ENCODE results near the gene ARFGEF3. TPM values are rescaled to one million over a fixed set of nuclear protein-coding genes. Genes with fewer than 3 reads are reported as not detected.

ARFGEF3 gene
- total RNA-seq, 1 donor from 2014 or later, result 5.1 TPM

GRCh38 chr6:138387577-138388368 lies 226.0 kb downstream of the ARFGEF3 start:
- DNase-seq (ENCODE audit: extremely low read depth, low read depth, low spot score), result no peak

GRCh38 chr6:138389551-138389950 lies 227.8 kb downstream of the ARFGEF3 start:
- no peak for DNase-seq (ENCODE audit: extremely low read depth, low read depth, low spot score)

Other genes with a start within 250 kb of the ARFGEF3 start
- 42.8 and 58.1 TPM in 2 replicates for gene PERP, start 54.5 kb upstream of the ARFGEF3 start, total RNA-seq
- gene PBOV1, start 56.6 kb downstream of the ARFGEF3 start, total RNA-seq, result not detected in 2 replicates
- not detected in 2 replicates for gene SMIM28, start 216.0 kb downstream of the ARFGEF3 start, total RNA-seq
- 40.7 and 63.9 TPM in 2 replicates for gene HEBP2, start 242.3 kb downstream of the ARFGEF3 start, total RNA-seq